Gastroesophageal sphincter (tissue), 3 donors: ENCODE measurements around the gene ARNT2.

ENCODE experiments used
- POLR2A ChIP-seq, 2 donors: fragments of 450-650 bp; IDR thresholded peaks; one replicate each; pipeline ENCODE4 v1.6.1; 2017; ENCODE audit warnings: antibody characterized with exemption in 2 of 2, mild to moderate bottlenecking in 2 of 2, moderate library complexity in 1 of 2
- POLR2AphosphoS5 ChIP-seq: sonication (generic); formaldehyde crosslinking; IDR thresholded peaks from one replicate; pipeline ENCODE4 v1.6.1; 2017; ENCODE audit warnings: antibody characterized with exemption
- TF ChIP-seq, protein P1 (sequence below), 4 experiments: fragments of 200-600 bp in 2 of 4; fragments of 450-650 bp in 2 of 4; sonication (generic) in 1 of 4; IDR thresholded peaks; one replicate each; pipeline ENCODE4 v1.5.1; 2017 to 2019; ENCODE audit warnings: antibody characterized with exemption in 4 of 4, mild to moderate bottlenecking in 2 of 4, moderate library complexity in 2 of 4

DNA sequence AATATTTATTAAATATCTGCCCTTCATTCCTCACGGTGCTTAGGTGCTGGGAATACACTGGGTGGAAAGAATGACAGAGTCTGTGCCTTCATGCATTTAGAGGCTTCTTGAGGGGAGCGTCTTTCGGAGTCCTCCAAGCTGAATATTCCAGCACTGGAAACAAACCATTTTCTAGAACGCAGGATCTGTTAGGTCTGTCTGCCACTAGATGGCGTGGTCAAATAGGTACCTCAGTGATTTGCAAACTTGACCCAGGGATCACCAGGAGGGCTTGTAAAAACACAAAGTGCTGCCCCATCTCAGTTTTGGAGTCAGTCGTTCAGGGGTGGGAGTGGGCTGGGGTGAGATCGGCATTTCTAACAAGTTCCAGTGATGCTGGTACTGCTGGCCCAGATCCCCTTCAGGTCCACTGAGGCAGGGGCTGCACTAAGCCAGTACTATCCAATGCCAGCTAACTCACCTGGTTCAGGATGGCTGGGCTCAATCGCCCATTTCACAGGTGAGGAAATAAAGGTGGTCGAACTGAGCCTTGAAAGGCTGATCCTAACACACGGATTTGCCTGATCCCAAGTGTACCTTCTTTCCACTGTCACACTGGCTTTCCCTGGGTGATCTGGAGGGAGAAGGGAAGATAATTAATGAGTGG is 14.8 kb downstream of the ARNT2 start:
- TF ChIP-seq, protein P1, sequence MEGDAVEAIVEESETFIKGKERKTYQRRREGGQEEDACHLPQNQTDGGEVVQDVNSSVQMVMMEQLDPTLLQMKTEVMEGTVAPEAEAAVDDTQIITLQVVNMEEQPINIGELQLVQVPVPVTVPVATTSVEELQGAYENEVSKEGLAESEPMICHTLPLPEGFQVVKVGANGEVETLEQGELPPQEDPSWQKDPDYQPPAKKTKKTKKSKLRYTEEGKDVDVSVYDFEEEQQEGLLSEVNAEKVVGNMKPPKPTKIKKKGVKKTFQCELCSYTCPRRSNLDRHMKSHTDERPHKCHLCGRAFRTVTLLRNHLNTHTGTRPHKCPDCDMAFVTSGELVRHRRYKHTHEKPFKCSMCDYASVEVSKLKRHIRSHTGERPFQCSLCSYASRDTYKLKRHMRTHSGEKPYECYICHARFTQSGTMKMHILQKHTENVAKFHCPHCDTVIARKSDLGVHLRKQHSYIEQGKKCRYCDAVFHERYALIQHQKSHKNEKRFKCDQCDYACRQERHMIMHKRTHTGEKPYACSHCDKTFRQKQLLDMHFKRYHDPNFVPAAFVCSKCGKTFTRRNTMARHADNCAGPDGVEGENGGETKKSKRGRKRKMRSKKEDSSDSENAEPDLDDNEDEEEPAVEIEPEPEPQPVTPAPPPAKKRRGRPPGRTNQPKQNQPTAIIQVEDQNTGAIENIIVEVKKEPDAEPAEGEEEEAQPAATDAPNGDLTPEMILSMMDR (IDR thresholded peaks at IDR 0.05), result peak in 3 of 4 experiments; percentile 13 to 52 (median 15)
- TF ChIP-seq POLR2A (IDR thresholded peaks at IDR 0.05) (no peak), POLR2AphosphoS5 (no peak)
